HepG2 (cell line): ENCODE measurements around the gene CDKN1C. TPM values are rescaled to one million over a fixed set of nuclear protein-coding genes. Genes with fewer than 3 reads are reported as not detected.
A peak's percentile ranks its signal among the peaks of the same experiment; 100 is the strongest.

ENCODE experiments used
- ATAC-seq: fragments of 200-7000 bp; cut with Tn5 transposase; 3 replicates; pipeline ENCODE4 v1.9.1; 2020; ENCODE audit warnings: mild to moderate bottlenecking, moderate library complexity
- BruUV-seq: library from RNA; stranded (reverse); fragments of 400-500 nt; replicated peaks from 2 replicates; lab custom pipeline; 2021; lab: Mats Ljungman, UMichigan
- CTCF ChIA-PET: fragments of 300-600 bp; formaldehyde crosslinking; extraction: SDS; loops from one replicate; lab custom pipeline; 2021; ENCODE audit warnings: low total read pairs, inconsistent platforms, low intra/inter-chr PET ratio; lab: Yijun Ruan, JAX
- POLR2A ChIA-PET: fragments of 350-600 bp; sonication (Branson Sonifier 250); formaldehyde crosslinking; loops from one replicate; lab custom pipeline; 2020; ENCODE audit warnings: antibody characterized with exemption, inconsistent platforms; lab: Yijun Ruan, JAX
- DNase-seq: peaks from one replicate; pipeline ENCODE4 v3.0.0-alpha.2; 2015; ENCODE audit warnings: low spot score
- FAIRE-seq: peaks from 3 replicates; lab custom pipeline; 2011; peaks lifted over from hg19 to GRCh38; lab: Jason Lieb, UNC
- H2AFZ ChIP-seq: one replicate; pipeline ENCODE4 v1.6.1; 2011; ENCODE audit warnings: low read length, inconsistent platforms
- H3K27ac ChIP-seq: fragments of 300-600 bp; 3 replicates; pipeline ENCODE4 v1.8.0; 2011; ENCODE audit warnings: mixed run types, mild to moderate bottlenecking, mixed read lengths, low read length, inconsistent platforms; ENCODE audit not compliant: insufficient read depth; ENCODE audit errors: extremely low read length
- H3K27me3 ChIP-seq, 2 experiments: fragments of 200-600 bp in 1 of 2; 2 replicates in 1 of 2; 3 replicates in 1 of 2; pipeline versions ENCODE4 v1.6.0 to v1.8.0; 2011; ENCODE audit warnings: low read length in 2 of 2, mild to moderate bottlenecking in 2 of 2, moderate library complexity in 2 of 2, inconsistent platforms in 1 of 2; ENCODE audit not compliant: insufficient read depth in 2 of 2, control insufficient read depth in 1 of 2
- H3K36me3 ChIP-seq, 2 experiments: fragments of 200-600 bp in 1 of 2; replicated peaks in 1 of 2; 2 replicates in 1 of 2; 3 replicates in 1 of 2; pipeline versions ENCODE4 v1.5.1 to v1.8.0; 2011; ENCODE audit warnings: low read length in 2 of 2, inconsistent platforms in 1 of 2; ENCODE audit not compliant: insufficient read depth in 2 of 2, control insufficient read depth in 1 of 2
- H3K4me1 ChIP-seq: 2 replicates; pipeline ENCODE4 v1.5.1; 2012; ENCODE audit warnings: low read length, inconsistent platforms; ENCODE audit not compliant: insufficient read depth
- H3K4me2 ChIP-seq: 2 replicates; pipeline ENCODE4 v1.6.0; 2011; ENCODE audit warnings: low read depth, low read length, inconsistent platforms
- H3K4me3 ChIP-seq, 3 experiments: fragments of 200-600 bp in 1 of 3; sonication (generic), shearing (Covaris generic) in 1 of 3; replicated peaks in 1 of 3; 2 replicates each; pipeline ENCODE4 v1.5.1; 2011 to 2016; ENCODE audit warnings: low read length in 3 of 3, inconsistent platforms in 2 of 3, low read depth in 2 of 3, mild to moderate bottlenecking in 2 of 3, control low read depth in 1 of 3, mixed read lengths in 1 of 3; ENCODE audit not compliant: insufficient read depth in 1 of 3
- H3K79me2 ChIP-seq: one replicate; pipeline ENCODE4 v1.6.1; 2011; ENCODE audit warnings: low read length, inconsistent platforms; ENCODE audit not compliant: insufficient read depth
- H3K9ac ChIP-seq: 2 replicates; pipeline ENCODE4 v1.6.0; 2011; ENCODE audit warnings: mild to moderate bottlenecking, low read depth, low read length, inconsistent platforms; ENCODE audit not compliant: insufficient read depth
- H3K9me3 ChIP-seq: 2 replicates; pipeline ENCODE4 v1.5.1; 2012; ENCODE audit warnings: mild to moderate bottlenecking, low read length
- H4K20me1 ChIP-seq: 2 replicates; pipeline ENCODE4 v1.6.0; 2011; ENCODE audit warnings: inconsistent platforms, mild to moderate bottlenecking, low read length, moderate library complexity; ENCODE audit not compliant: insufficient read depth
- CENPT ChIP-seq: sonication (generic); formaldehyde crosslinking; IDR thresholded peaks from 2 replicates; pipeline ENCODE4 v1.8.0; 2022; ENCODE audit warnings: low read depth, mild to moderate bottlenecking, moderate library complexity, missing genetic modification reagents
- GATAD1 ChIP-seq: IDR thresholded peaks from 2 replicates; pipeline ENCODE4 v1.6.1; 2016; ENCODE audit warnings: missing genetic modification reagents, missing compliant biosample characterization
- KLF12 ChIP-seq: sonication (generic); formaldehyde crosslinking; IDR thresholded peaks from 2 replicates; pipeline ENCODE4 v1.4.0; 2020; ENCODE audit warnings: missing genetic modification reagents, borderline replicate concordance
- PHF8 ChIP-seq: sonication (generic); formaldehyde crosslinking; IDR thresholded peaks from 2 replicates; pipeline ENCODE4 v1.5.0; 2020; ENCODE audit warnings: missing genetic modification reagents
- POLR2A ChIP-seq, 2 experiments: IDR thresholded peaks; 2 replicates each; pipeline ENCODE4 v1.6.1; 2011; ENCODE audit warnings: low read depth in 2 of 2, low read length in 2 of 2, mild to moderate bottlenecking in 1 of 2, moderate library complexity in 1 of 2; ENCODE audit not compliant: insufficient read depth in 1 of 2
- ZFY ChIP-seq: sonication (generic); formaldehyde crosslinking; IDR thresholded peaks from 2 replicates; pipeline ENCODE4 v1.4.0; 2020; ENCODE audit warnings: missing genetic modification reagents
- ZHX1 ChIP-seq: sonication (generic); formaldehyde crosslinking; IDR thresholded peaks from 2 replicates; pipeline ENCODE4 v1.8.1; 2022; ENCODE audit warnings: low read depth, mild to moderate bottlenecking, missing genetic modification reagents
- ZNF180 ChIP-seq: sonication (generic); formaldehyde crosslinking; IDR thresholded peaks from 2 replicates; pipeline ENCODE4 v1.4.0; 2020; ENCODE audit warnings: low read depth, missing genetic modification reagents, borderline replicate concordance
- ZNF407 ChIP-seq: sonication (generic); formaldehyde crosslinking; IDR thresholded peaks from one replicate; pipeline ENCODE4 v1.5.1; 2020; ENCODE audit warnings: mild to moderate bottlenecking, missing genetic modification reagents; ENCODE audit errors: not compliant biosample characterization
- ZNF546 ChIP-seq: sonication (generic); formaldehyde crosslinking; conservative IDR thresholded peaks from 2 replicates; pipeline ENCODE4 v1.8.1; 2023; ENCODE audit warnings: mild to moderate bottlenecking, missing genetic modification reagents
- ZNF644 ChIP-seq: IDR thresholded peaks from 2 replicates; pipeline ENCODE4 v1.6.1; 2016; ENCODE audit warnings: low read depth
- WGBS: methylation state at CpG from one replicate; pipeline ENCODE4 v1.1.6; 2017; ENCODE audit warnings: low lambda C conversion rate; 5-methylcytosine and 5-hydroxymethylcytosine counted together
- in situ Hi-C: cut with HindIII; loops from 2 replicates; pipeline ENCODE4 v1.10.0; 2017; ENCODE audit warnings: low pct_unique_long_range_greater_than_20kb; ENCODE audit not compliant: extremely low pct_ligation_motif_present
- intact Hi-C: fragments of 100-400 bp; cut with micrococcal nuclease; formaldehyde crosslinking; loops from one replicate; pipeline ENCODE4 v1.10.0; 2022; ENCODE audit not compliant: unreplicated experiment
- polyA plus RNA-seq, 8 experiments: library from polyadenylated mRNA; depleted of rRNA in 3 of 8; stranded (reverse) in 7 of 8; unstranded in 1 of 8; fragments of >200 nt; fragmentation: Illumina TruSeq in 4 of 8; extraction: Trizol in 4 of 8; gene quantifications; 2 replicates each; pipeline versions ENCODE4 v1.2.1 to v1.2.3, GENCODE V29; 2011 to 2016; ENCODE audit warnings: low read depth in 4 of 8, missing spikeins in 1 of 8, mixed read lengths in 1 of 8; ENCODE audit not compliant: insufficient read depth in 1 of 8
- total RNA-seq, 5 experiments: library from RNA; depleted of rRNA; stranded (reverse); fragments of >200 nt; fragmentation: Illumina TruSeq; extraction: Trizol; gene quantifications; 2 replicates each; pipeline ENCODE4 v1.2.3, GENCODE V29; 2016; ENCODE audit warnings: low read depth in 1 of 5

The CDKN1C gene
- total and polyA plus RNA-seq, 2 of the 13 experiments (the other 11 are each of a cell fraction or from before 2014, with no cell fraction given): not detected

GRCh38 chr11:2929531-2929949 is 44.0 kb upstream of the CDKN1C start (continued):
- no peak for TF ChIP-seq ZNF407 (CRISPR knock-in tag)

GRCh38 chr11:2928605-2929530 is 43.3 kb upstream of the CDKN1C start, which contains the start of gene PHLDA2:
Gene PHLDA2 (minus strand): TSS chr11:2929420. CDS start chr11:2929364, 56 bp downstream.
- Histone ChIP-seq H3K27me3 (peaks cover 7 to 32% of the 10 kb centered on the region in 2 experiments), H3K4me1 (peaks cover 22% of the 10 kb centered on the region), H3K79me2 (no peaks in the 10 kb centered on the region), H4K20me1 (0 out of 2 replicates have a peak, but pooled peaks cover under 1% of the 10 kb centered on the region), H3K4me3 (peak within 1 kb of the TSS; percentile 49 to 70 (median 62)), H2AFZ (no peak within 1 kb of the TSS), H3K4me2 (peak within 1 kb of the TSS; percentile 88), H3K36me3 (no peaks in the 10 kb centered on the region), H3K9me3 (no peaks in the 10 kb centered on the region), H3K9ac (peak within 1 kb of the TSS; percentile 47), H3K27ac (no peak within 1 kb of the TSS)
- intact Hi-C loops: no loop called here
- in situ Hi-C loops: no loop called here
- 40% methylated on average over 6 of the region's 113 CpGs for WGBS
- POLR2A ChIA-PET: interaction anchor here (1.1 to 2.3 kb wide), 3 partner anchors 26 to 63 kb away, joined by 4 to 18 read pairs (median 5); partner anchors contain the start of gene NAP1L4
- TSS peak; percentile 90 for BruUV-seq
- no peak for FAIRE-seq
- CTCF ChIA-PET: no interaction called here
- DNase-seq: no peak
- ATAC-seq: no peak
- TF ChIP-seq KLF12 (CRISPR knock-in tag) (no peak), ZHX1 (CRISPR knock-in tag) (no peak), ZFY (CRISPR knock-in tag) (no peak), ZNF546 (no peak), PHF8 (CRISPR knock-in tag) (no peak), CENPT (CRISPR knock-in tag) (no peak), GATAD1 (no peak), ZNF644 (CRISPR knock-in tag) (no peak), POLR2A (IDR thresholded peaks at IDR 0.05; ENCODE audit: insufficient read depth in 1 of 2, low read depth in 2 of 2, low read length in 2 of 2) (peak in 1 of 2 experiments; percentile 37; a peak in 1 of 4 replicates), ZNF180 (CRISPR knock-in tag) (no peak)
